ENCODE results near the gene FILIP1L.

Gene FILIP1L

GRCh38 chr3:100149713-100150415 is 35.6 kb upstream of the FILIP1L start:
- Histone ChIP-seq H3K9me3 (replicated peaks; ENCODE audit: low read length) (no peaks in the 10 kb centered on the region), H3K27me3 (ENCODE audit: control insufficient read depth, insufficient read depth, low read length) (no peaks in the 10 kb centered on the region), H3K4me3 (ENCODE audit: low read length) (no peak overlapping the region), H3K36me3 (ENCODE audit: insufficient read depth, low read length) (no peaks in the 10 kb centered on the region), H3K4me2 (ENCODE audit: low read length) (no peak overlapping the region), H3K9ac (ENCODE audit: low read depth, low read length) (no peak overlapping the region), H3K4me1 (ENCODE audit: control insufficient read depth, insufficient read depth, low read length) (no peaks in the 10 kb centered on the region)

DNA sequence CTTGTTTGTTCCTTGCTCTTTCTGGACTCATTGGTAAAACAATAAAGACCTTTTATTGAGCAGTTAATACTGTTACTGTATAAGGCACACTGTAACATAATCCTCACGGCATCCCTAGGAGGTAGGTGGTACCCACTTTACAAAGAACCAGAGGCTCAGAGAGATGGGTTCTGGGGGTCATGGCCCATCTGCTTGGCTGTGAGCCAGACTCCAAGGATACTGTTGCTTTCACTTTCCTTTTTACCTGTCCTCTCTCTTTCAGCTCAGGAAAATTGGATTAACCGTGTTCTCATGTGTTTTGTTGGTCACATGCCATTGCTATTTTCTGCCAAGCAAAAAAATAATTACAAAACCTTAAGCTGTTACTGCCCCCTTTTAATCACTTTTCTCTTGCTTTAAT is 34.8 kb upstream of the FILIP1L start:
- Histone ChIP-seq H3K4me1 (ENCODE audit: control insufficient read depth, insufficient read depth, low read length) (no peaks in the 10 kb centered on the region), H3K4me3 (ENCODE audit: low read length) (no peak overlapping the region), H3K4me2 (ENCODE audit: low read length) (no peak overlapping the region), H3K9ac (ENCODE audit: low read depth, low read length) (no peak overlapping the region), H3K36me3 (ENCODE audit: insufficient read depth, low read length) (no peaks in the 10 kb centered on the region), H3K27me3 (ENCODE audit: control insufficient read depth, insufficient read depth, low read length) (no peaks in the 10 kb centered on the region), H3K9me3 (replicated peaks; ENCODE audit: low read length) (no peaks in the 10 kb centered on the region)

DNA sequence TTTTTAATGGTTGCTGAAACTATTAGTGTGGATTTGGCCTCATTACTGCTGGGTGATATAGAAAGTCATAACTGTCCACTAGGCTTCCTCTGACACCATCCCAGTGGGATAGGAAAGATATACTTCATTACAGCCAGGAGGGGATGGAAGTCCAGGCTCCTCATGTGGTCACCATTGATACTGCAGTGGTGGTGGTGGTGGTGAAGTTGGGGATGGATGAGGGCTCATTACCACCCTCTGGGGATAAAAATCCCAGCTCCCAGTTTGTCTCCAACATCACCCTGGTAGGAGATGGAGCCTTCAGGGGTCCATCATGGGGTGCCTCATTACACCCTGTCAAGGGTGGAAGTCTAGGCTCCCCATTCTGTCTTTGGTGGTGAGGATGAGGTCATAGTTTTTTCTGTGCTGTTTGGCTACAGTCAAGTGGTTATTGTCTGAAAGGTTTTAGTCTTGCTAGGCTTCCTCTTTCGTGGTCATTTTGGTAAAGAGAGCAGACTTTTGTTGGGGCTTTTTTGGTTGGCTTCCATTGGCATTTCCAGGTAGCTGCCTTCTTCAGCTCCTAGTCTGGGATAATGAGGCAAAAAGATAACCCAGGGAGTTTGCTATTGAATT is 30.1 kb upstream of the FILIP1L start:
- Histone ChIP-seq H3K9ac (ENCODE audit: low read depth, low read length) (no peak overlapping the region), H3K36me3 (ENCODE audit: insufficient read depth, low read length) (no peaks in the 10 kb centered on the region), H3K9me3 (replicated peaks; ENCODE audit: low read length) (no peaks in the 10 kb centered on the region), H3K4me2 (ENCODE audit: low read length) (no peak overlapping the region), H3K4me1 (ENCODE audit: control insufficient read depth, insufficient read depth, low read length) (no peaks in the 10 kb centered on the region), H3K27me3 (ENCODE audit: control insufficient read depth, insufficient read depth, low read length) (no peaks in the 10 kb centered on the region), H3K4me3 (ENCODE audit: low read length) (no peak overlapping the region)

GRCh38 chr3:100141586-100141985 is 27.3 kb upstream of the FILIP1L start:
- H3K36me3 ChIP-seq (ENCODE audit: insufficient read depth, low read length) = no peaks in the 10 kb centered on the region
- no peak overlapping the region for H3K4me3 ChIP-seq (ENCODE audit: low read length)

GRCh38 chr3:100140976-100141375 is 26.7 kb upstream of the FILIP1L start:
- Histone ChIP-seq H3K4me2 (ENCODE audit: low read length) (no peak overlapping the region), H3K27me3 (ENCODE audit: control insufficient read depth, insufficient read depth, low read length) (no peaks in the 10 kb centered on the region), H3K36me3 (ENCODE audit: insufficient read depth, low read length) (no peaks in the 10 kb centered on the region), H3K9ac (ENCODE audit: low read depth, low read length) (no peak overlapping the region), H3K4me1 (ENCODE audit: control insufficient read depth, insufficient read depth, low read length) (no peaks in the 10 kb centered on the region), H3K4me3 (ENCODE audit: low read length) (no peak overlapping the region), H3K9me3 (replicated peaks; ENCODE audit: low read length) (no peaks in the 10 kb centered on the region)

More at GRCh38 chr3:100141586-100141985, 27.3 kb upstream of the FILIP1L start:
- no peak overlapping the region for H3K9ac ChIP-seq (ENCODE audit: low read depth, low read length)
- no peak overlapping the region for H3K4me2 ChIP-seq (ENCODE audit: low read length)
- no peaks in the 10 kb centered on the region for H3K27me3 ChIP-seq (ENCODE audit: control insufficient read depth, insufficient read depth, low read length)
- H3K9me3 ChIP-seq (replicated peaks; ENCODE audit: low read length) = no peaks in the 10 kb centered on the region
- H3K4me1 ChIP-seq (ENCODE audit: control insufficient read depth, insufficient read depth, low read length) = no peaks in the 10 kb centered on the region

DNA sequence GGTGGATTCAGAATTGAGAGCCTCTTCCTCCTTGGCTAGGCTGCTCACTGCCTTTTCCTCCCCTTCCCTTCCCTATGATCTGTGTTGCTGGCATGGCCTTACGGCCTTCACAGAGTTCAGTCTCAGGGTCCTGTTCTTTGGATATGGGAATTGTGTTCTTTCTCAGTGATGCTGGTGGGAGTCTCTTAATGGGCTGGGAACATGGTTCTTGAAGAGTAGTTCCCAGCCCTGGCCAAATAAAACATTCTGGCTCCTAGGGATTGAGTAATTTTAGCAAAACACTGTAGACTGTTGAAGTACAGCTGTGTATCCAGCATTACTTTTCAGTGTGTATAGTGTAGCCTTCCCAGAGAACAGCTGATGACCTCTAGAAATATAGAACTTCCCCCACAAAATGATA is 22.6 kb upstream of the FILIP1L start:
- H3K4me3 ChIP-seq (ENCODE audit: low read length) = no peak overlapping the region
- no peaks in the 10 kb centered on the region for H3K36me3 ChIP-seq (ENCODE audit: insufficient read depth, low read length)
- no peak overlapping the region for H3K9ac ChIP-seq (ENCODE audit: low read depth, low read length)
- no peak overlapping the region for H3K4me2 ChIP-seq (ENCODE audit: low read length)
- H3K9me3 ChIP-seq (replicated peaks; ENCODE audit: low read length) = no peaks in the 10 kb centered on the region
- H3K27me3 ChIP-seq (ENCODE audit: control insufficient read depth, insufficient read depth, low read length) = no peaks in the 10 kb centered on the region
- H3K4me1 ChIP-seq (ENCODE audit: control insufficient read depth, insufficient read depth, low read length) = no peaks in the 10 kb centered on the region

GRCh38 chr3:100131241-100131640 is 16.9 kb upstream of the FILIP1L start:
- no peaks in the 10 kb centered on the region for H3K4me1 ChIP-seq (ENCODE audit: control insufficient read depth, insufficient read depth, low read length)
- no peaks in the 10 kb centered on the region for H3K9me3 ChIP-seq (replicated peaks; ENCODE audit: low read length)
- H3K27me3 ChIP-seq (ENCODE audit: control insufficient read depth, insufficient read depth, low read length) = no peaks in the 10 kb centered on the region
- H3K4me3 ChIP-seq (ENCODE audit: low read length) = no peak overlapping the region
- no peaks in the 10 kb centered on the region for H3K36me3 ChIP-seq (ENCODE audit: insufficient read depth, low read length)
- H3K4me2 ChIP-seq (ENCODE audit: low read length) = no peak overlapping the region
- no peak overlapping the region for H3K9ac ChIP-seq (ENCODE audit: low read depth, low read length)

DNA sequence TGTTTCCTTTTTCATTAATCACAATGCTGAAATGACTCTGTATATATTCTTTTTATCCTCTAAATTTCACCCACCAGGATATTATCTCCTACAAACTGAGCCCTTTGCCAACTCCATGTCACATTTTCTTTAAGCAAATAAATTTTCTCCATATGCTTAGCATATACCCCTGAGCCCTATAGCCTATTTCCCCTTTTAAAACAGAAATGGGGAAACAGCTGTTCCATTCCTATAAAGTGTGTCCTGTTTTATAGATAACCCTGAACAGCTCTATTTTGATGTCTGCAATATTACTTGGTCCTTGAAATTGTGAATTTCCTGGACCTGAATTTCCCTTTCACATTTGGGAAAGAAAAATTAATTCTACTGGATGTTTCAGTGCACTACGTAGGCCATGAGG is 15.6 kb upstream of the FILIP1L start:
- Histone ChIP-seq H3K27me3 (ENCODE audit: control insufficient read depth, insufficient read depth, low read length) (no peaks in the 10 kb centered on the region), H3K4me2 (ENCODE audit: low read length) (no peak overlapping the region), H3K4me3 (ENCODE audit: low read length) (no peak overlapping the region), H3K9ac (ENCODE audit: low read depth, low read length) (no peak overlapping the region), H3K36me3 (ENCODE audit: insufficient read depth, low read length) (no peaks in the 10 kb centered on the region), H3K9me3 (replicated peaks; ENCODE audit: low read length) (no peaks in the 10 kb centered on the region), H3K4me1 (ENCODE audit: control insufficient read depth, insufficient read depth, low read length) (no peaks in the 10 kb centered on the region)

- H3K4me1 ChIP-seq (ENCODE audit: control insufficient read depth, insufficient read depth, low read length) = no peaks in the 10 kb centered on the region
- H3K9ac ChIP-seq (ENCODE audit: low read depth, low read length) = no peak overlapping the region
- H3K27me3 ChIP-seq (ENCODE audit: control insufficient read depth, insufficient read depth, low read length) = no peaks in the 10 kb centered on the region
- H3K36me3 ChIP-seq (ENCODE audit: insufficient read depth, low read length) = no peaks in the 10 kb centered on the region
- no peaks in the 10 kb centered on the region for H3K9me3 ChIP-seq (replicated peaks; ENCODE audit: low read length)
- H3K4me3 ChIP-seq (ENCODE audit: low read length) = no peak overlapping the region
- H3K4me2 ChIP-seq (ENCODE audit: low read length) = no peak overlapping the region
Measured at GRCh38 chr3:100128565-100128964, 14.3 kb upstream of the FILIP1L start.

- Histone ChIP-seq H3K4me1 (ENCODE audit: control insufficient read depth, insufficient read depth, low read length) (no peaks in the 10 kb centered on the region), H3K9me3 (replicated peaks; ENCODE audit: low read length) (no peaks in the 10 kb centered on the region), H3K4me2 (ENCODE audit: low read length) (no peak overlapping the region), H3K9ac (ENCODE audit: low read depth, low read length) (no peak overlapping the region), H3K36me3 (ENCODE audit: insufficient read depth, low read length) (no peaks in the 10 kb centered on the region), H3K4me3 (ENCODE audit: low read length) (no peak overlapping the region), H3K27me3 (ENCODE audit: control insufficient read depth, insufficient read depth, low read length) (no peaks in the 10 kb centered on the region)
Measured at GRCh38 chr3:100127792-100128191, 13.5 kb upstream of the FILIP1L start.

DNA sequence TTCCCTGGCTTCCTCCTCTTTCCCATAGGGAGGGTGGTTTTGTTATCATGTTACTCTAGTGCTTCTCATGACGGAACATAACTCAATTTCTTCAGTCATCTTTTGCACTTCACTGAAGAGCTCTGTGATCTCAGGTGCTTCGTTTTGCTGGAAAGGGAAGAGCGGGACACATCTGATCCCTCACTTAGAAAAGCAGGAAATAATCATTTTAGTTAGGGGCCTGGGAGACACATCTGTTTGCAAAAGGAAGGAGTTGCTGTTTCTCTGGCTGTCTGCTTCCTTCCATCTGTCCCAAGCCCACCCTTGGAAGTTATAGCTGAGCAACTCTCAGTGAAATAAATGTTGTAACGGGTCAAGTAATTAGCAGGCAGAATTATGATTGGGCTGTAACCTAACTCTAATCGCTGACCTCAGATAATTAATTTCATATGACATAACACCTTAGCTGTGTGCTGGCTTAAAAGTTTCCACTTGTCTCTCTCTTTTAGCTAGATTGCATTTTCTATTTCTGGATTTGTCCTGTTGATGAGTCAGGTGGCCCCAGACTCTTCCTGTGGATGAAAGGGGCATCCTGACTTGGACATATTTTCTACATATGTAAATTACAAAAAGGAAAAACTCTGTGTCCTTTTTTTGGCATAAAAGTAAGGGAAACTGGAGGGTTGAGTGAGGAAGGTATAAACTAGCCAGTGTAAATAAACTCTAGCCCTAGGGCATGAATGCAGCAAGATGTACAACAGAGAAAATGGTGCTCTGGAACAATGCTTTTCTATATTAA is 11.0 kb upstream of the FILIP1L start:
- Histone ChIP-seq H3K4me3 (ENCODE audit: low read length) (no peak overlapping the region), H3K4me1 (ENCODE audit: control insufficient read depth, insufficient read depth, low read length) (no peaks in the 10 kb centered on the region), H3K9me3 (replicated peaks; ENCODE audit: low read length) (no peaks in the 10 kb centered on the region), H3K9ac (ENCODE audit: low read depth, low read length) (no peak overlapping the region), H3K27me3 (ENCODE audit: control insufficient read depth, insufficient read depth, low read length) (no peaks in the 10 kb centered on the region), H3K4me2 (ENCODE audit: low read length) (no peak overlapping the region), H3K36me3 (ENCODE audit: insufficient read depth, low read length) (no peaks in the 10 kb centered on the region)
